Measurements from ENCODE around the gene OR52E6.

The OR52E6 gene

GRCh38 chr11:5818245-5818886 lies 23.3 kb downstream of the OR52E6 start:
- TF ChIP-seq EGR1 (IDR thresholded peaks at IDR 0.05): no peak
- no peak for TF ChIP-seq YY1 (IDR thresholded peaks at IDR 0.05; ENCODE audit: low read depth)
- no peak for TF ChIP-seq MAX (IDR thresholded peaks at IDR 0.05)
- TF ChIP-seq CEBPB (IDR thresholded peaks at IDR 0.05): no peak
- TF ChIP-seq ZBTB7A (IDR thresholded peaks at IDR 0.05; ENCODE audit: low read depth): no peak
- no peak for TF ChIP-seq RAD21 (IDR thresholded peaks at IDR 0.05; ENCODE audit: low read depth)
- TF ChIP-seq, protein P1, sequence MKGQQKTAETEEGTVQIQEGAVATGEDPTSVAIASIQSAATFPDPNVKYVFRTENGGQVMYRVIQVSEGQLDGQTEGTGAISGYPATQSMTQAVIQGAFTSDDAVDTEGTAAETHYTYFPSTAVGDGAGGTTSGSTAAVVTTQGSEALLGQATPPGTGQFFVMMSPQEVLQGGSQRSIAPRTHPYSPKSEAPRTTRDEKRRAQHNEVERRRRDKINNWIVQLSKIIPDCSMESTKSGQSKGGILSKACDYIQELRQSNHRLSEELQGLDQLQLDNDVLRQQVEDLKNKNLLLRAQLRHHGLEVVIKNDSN (IDR thresholded peaks at IDR 0.05): no peak
- TF ChIP-seq, protein P2, sequence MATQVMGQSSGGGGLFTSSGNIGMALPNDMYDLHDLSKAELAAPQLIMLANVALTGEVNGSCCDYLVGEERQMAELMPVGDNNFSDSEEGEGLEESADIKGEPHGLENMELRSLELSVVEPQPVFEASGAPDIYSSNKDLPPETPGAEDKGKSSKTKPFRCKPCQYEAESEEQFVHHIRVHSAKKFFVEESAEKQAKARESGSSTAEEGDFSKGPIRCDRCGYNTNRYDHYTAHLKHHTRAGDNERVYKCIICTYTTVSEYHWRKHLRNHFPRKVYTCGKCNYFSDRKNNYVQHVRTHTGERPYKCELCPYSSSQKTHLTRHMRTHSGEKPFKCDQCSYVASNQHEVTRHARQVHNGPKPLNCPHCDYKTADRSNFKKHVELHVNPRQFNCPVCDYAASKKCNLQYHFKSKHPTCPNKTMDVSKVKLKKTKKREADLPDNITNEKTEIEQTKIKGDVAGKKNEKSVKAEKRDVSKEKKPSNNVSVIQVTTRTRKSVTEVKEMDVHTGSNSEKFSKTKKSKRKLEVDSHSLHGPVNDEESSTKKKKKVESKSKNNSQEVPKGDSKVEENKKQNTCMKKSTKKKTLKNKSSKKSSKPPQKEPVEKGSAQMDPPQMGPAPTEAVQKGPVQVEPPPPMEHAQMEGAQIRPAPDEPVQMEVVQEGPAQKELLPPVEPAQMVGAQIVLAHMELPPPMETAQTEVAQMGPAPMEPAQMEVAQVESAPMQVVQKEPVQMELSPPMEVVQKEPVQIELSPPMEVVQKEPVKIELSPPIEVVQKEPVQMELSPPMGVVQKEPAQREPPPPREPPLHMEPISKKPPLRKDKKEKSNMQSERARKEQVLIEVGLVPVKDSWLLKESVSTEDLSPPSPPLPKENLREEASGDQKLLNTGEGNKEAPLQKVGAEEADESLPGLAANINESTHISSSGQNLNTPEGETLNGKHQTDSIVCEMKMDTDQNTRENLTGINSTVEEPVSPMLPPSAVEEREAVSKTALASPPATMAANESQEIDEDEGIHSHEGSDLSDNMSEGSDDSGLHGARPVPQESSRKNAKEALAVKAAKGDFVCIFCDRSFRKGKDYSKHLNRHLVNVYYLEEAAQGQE (IDR thresholded peaks at IDR 0.05; ENCODE audit: low read depth): no peak
- TF ChIP-seq NFIC (IDR thresholded peaks at IDR 0.05): no peak
- no peak for TF ChIP-seq TEAD4 (IDR thresholded peaks at IDR 0.05)
- no peak for TF ChIP-seq EP300 (IDR thresholded peaks at IDR 0.05; ENCODE audit: borderline replicate concordance)
- TF ChIP-seq CREB1 (IDR thresholded peaks at IDR 0.05; ENCODE audit: low read depth): no peak
- TF ChIP-seq FOXM1 (IDR thresholded peaks at IDR 0.05; ENCODE audit: borderline replicate concordance, low read depth): no peak
- TF ChIP-seq TAF1 (IDR thresholded peaks at IDR 0.05; ENCODE audit: low read depth): no peak
- TF ChIP-seq TCF12 (IDR thresholded peaks at IDR 0.05; ENCODE audit: low read depth): no peak

DNA sequence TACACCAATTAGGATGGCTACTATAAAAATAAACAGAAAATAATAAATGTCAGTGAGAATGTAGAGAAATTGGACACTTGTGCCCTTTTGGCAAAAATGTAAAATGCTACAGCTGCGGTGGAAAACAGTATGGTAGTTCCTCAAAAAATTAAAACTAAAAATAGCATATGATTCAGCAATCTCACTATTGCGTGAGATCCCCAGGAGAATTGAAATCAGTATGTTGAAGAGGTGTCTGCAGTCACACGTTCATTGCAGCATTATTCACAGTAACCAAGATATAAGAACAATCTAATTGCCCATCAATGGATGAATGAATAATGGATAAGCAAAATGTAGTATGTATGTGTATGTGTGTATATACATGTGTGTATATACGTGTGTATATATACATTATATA lies 26.2 kb downstream of the OR52E6 start:
- TF ChIP-seq FOXM1 (IDR thresholded peaks at IDR 0.05; ENCODE audit: borderline replicate concordance, low read depth) (no peak), EGR1 (IDR thresholded peaks at IDR 0.05) (no peak), ZBTB7A (IDR thresholded peaks at IDR 0.05; ENCODE audit: low read depth) (no peak), EP300 (IDR thresholded peaks at IDR 0.05; ENCODE audit: borderline replicate concordance) (no peak), TCF12 (IDR thresholded peaks at IDR 0.05; ENCODE audit: low read depth) (no peak)

- TF ChIP-seq EGR1 (IDR thresholded peaks at IDR 0.05): no peak
- TF ChIP-seq, protein P1 (IDR thresholded peaks at IDR 0.05): no peak
Measured at GRCh38 chr11:5809905-5810795, 31.5 kb downstream of the OR52E6 start.

GRCh38 chr11:5809122-5809519 lies 32.6 kb downstream of the OR52E6 start:
- TF ChIP-seq NFIC (IDR thresholded peaks at IDR 0.05): no peak
- no peak for TF ChIP-seq TAF1 (IDR thresholded peaks at IDR 0.05; ENCODE audit: low read depth)
- TF ChIP-seq, protein P1 (IDR thresholded peaks at IDR 0.05): no peak
- TF ChIP-seq, protein P2 (IDR thresholded peaks at IDR 0.05; ENCODE audit: low read depth): no peak
- TF ChIP-seq TCF12 (IDR thresholded peaks at IDR 0.05; ENCODE audit: low read depth): no peak
- no peak for TF ChIP-seq CEBPB (IDR thresholded peaks at IDR 0.05)
- no peak for TF ChIP-seq EGR1 (IDR thresholded peaks at IDR 0.05)
- no peak for TF ChIP-seq RAD21 (IDR thresholded peaks at IDR 0.05; ENCODE audit: low read depth)
- no peak for TF ChIP-seq FOXM1 (IDR thresholded peaks at IDR 0.05; ENCODE audit: borderline replicate concordance, low read depth)
- TF ChIP-seq ZBTB7A (IDR thresholded peaks at IDR 0.05; ENCODE audit: low read depth): no peak
- TF ChIP-seq CREB1 (IDR thresholded peaks at IDR 0.05; ENCODE audit: low read depth): no peak

DNA sequence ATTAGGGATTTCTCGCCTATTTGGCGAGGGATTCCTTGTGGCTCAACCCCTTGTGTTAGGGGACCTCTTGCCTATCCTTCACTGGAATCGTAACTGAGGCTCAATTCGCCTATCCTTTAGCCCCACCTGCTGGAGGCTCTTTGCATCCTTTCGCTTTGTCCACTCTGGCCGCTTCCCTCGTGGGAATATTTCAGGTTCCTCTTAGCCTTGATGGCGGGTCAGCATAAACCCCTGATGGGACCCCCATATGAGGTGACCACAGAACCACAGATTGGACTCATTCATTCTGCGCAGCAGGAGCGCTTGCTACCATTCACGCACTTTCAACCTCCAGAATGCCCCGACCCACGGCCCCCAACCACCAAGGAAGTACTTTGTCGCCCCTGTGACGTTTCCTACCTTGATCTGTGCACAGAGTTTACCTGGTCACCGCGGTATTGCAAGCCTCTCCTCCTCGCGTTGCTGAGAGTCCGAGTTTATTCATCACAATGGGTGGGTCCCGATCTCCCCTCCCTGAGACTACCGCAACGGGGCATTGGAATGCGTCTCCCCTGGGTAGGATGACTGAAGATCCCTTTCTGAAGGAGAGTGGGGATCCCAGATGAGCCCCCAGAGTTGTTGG lies 33.1 kb downstream of the OR52E6 start, which contains the start of gene OR52N2:
OR52N2 (plus strand) TSS at position 425 of the 622 bp plus-strand sequence. CDS start 11,412 bp downstream, outside the sequence.
- TF ChIP-seq RAD21 (IDR thresholded peaks at IDR 0.05; ENCODE audit: low read depth) (peak; percentile 84), ZBTB7A (IDR thresholded peaks at IDR 0.05; ENCODE audit: low read depth) (no peak)
